ENCODE data around the gene GRID1.
"Not testable (repeated sequence)": the region's sequence is repeated elsewhere in the genome, so short reads cannot be mapped to it uniquely, and the experiment has no call there.

GRID1 gene

DNA sequence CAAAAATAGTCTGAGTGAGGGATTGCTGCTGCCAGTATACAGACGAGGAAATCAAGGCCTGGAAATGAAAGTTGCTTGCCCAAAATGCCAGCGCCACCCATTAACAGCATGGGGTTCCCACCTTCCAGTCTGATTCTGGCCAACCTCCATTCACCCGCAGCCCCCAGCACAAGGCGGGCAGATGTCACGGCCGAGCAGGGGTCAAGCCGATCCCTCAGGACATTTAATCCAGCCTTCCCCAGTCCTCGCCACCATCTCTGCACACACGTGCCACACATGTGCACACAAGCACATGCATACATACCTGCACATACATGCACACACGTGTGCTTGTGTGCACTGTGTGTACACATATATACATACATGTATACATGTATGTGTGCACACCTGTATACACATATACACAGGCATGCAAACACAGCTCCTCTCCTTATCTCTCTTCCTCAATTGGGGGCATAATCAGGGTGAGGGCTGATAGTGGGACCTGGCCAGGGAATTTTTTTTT is 122.9 kb downstream of the GRID1 start:
- peaks cover 16% of the 10 kb centered on the region; the same call in 1 of the 2 replicates for H3K9me3 ChIP-seq (ENCODE audit: insufficient read depth, low read length)

DNA sequence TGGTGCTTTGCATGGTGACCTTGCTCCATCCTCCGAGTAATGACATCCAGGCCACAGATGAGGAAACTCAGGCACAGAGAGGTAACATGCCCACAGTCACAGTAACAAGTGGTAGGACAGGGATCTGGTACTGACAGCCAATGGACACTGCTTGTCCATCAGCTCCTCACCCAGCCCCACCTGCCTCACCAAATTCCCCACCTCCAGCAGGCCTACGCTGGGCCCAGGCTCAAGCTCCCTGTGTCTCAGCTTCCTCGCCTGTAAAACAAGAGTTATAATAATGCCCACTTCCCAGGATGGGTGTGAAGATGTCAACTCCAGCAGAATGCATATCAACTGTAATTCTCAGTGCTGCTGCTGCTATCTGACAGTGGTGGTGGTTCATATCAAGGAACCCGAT is 123.8 kb downstream of the GRID1 start:
- no peak for TF ChIP-seq SUZ12 (IDR thresholded peaks at IDR 0.05; ENCODE audit: extremely low read depth, insufficient read depth, insufficient read length)
- Histone ChIP-seq H3K4me3 (ENCODE audit: insufficient read length, low read depth) (no peak overlapping the region), H3K27me3 (ENCODE audit: insufficient read depth, insufficient read length) (no peaks in the 10 kb centered on the region), H3K36me3 (ENCODE audit: insufficient read depth, insufficient read length, low read length) (no peaks in the 10 kb centered on the region), H3K9ac (ENCODE audit: insufficient read length, low read depth) (no peak overlapping the region), H3K4me1 (ENCODE audit: insufficient read depth, insufficient read length) (no peaks in the 10 kb centered on the region), H3K9me3 (ENCODE audit: insufficient read depth, low read length) (peaks cover 25% of the 10 kb centered on the region; the same call in 1 of the 2 replicates)
- DNase-seq (ENCODE audit: low read depth, low spot score), result no peak

More for the DNA sequence above, 122.9 kb downstream of the GRID1 start:
- DNase-seq (ENCODE audit: low read depth, low spot score), result no peak
- H3K4me3 ChIP-seq (ENCODE audit: insufficient read length, low read depth), result no peak overlapping the region
- H3K9ac ChIP-seq (ENCODE audit: insufficient read length, low read depth), result no peak overlapping the region
- no peaks in the 10 kb centered on the region for H3K36me3 ChIP-seq (ENCODE audit: insufficient read depth, insufficient read length, low read length)
- H3K4me1 ChIP-seq (ENCODE audit: insufficient read depth, insufficient read length), result no peaks in the 10 kb centered on the region
- no peaks in the 10 kb centered on the region for H3K27me3 ChIP-seq (ENCODE audit: insufficient read depth, insufficient read length)
- TF ChIP-seq ZNF274 (IDR thresholded peaks at IDR 0.05; ENCODE audit: low read depth, low read length) (no peak), SUZ12 (IDR thresholded peaks at IDR 0.05; ENCODE audit: extremely low read depth, insufficient read depth, insufficient read length) (no peak), YY1 (IDR thresholded peaks at IDR 0.05; ENCODE audit: insufficient read depth, insufficient read length) (no peak)

DNA sequence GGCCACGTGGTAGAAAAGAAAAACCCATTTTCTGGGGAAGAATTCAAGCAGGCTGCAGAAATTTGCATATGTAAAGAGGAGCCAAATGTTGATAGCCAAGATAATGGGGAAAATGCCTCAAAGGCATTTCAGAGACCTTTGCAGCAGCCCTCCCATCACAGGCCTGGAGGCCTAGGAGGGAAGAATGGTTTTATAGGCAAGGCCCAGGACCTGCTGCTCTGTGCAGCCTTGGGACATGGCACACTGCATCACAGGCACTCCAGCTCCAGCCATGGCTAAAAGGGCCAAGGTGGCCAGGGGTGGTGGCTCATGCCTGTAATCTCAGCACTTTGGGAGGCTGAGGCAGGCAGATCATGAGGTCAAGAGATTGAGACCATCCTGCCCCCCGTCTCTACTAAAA is 128.5 kb downstream of the GRID1 start:
- H3K36me3 ChIP-seq (ENCODE audit: insufficient read depth, insufficient read length, low read length); H3K9ac ChIP-seq (ENCODE audit: insufficient read length, low read depth); H3K27me3 ChIP-seq (ENCODE audit: insufficient read depth, insufficient read length); H3K4me3 ChIP-seq (ENCODE audit: insufficient read length, low read depth); DNase-seq (ENCODE audit: low read depth, low spot score): not testable (repeated sequence)
- peaks cover 11% of the 10 kb centered on the region for H3K4me1 ChIP-seq (ENCODE audit: insufficient read depth, insufficient read length)
- peaks cover 34% of the 10 kb centered on the region; the same call in 1 of the 2 replicates for H3K9me3 ChIP-seq (ENCODE audit: insufficient read depth, low read length)

DNA sequence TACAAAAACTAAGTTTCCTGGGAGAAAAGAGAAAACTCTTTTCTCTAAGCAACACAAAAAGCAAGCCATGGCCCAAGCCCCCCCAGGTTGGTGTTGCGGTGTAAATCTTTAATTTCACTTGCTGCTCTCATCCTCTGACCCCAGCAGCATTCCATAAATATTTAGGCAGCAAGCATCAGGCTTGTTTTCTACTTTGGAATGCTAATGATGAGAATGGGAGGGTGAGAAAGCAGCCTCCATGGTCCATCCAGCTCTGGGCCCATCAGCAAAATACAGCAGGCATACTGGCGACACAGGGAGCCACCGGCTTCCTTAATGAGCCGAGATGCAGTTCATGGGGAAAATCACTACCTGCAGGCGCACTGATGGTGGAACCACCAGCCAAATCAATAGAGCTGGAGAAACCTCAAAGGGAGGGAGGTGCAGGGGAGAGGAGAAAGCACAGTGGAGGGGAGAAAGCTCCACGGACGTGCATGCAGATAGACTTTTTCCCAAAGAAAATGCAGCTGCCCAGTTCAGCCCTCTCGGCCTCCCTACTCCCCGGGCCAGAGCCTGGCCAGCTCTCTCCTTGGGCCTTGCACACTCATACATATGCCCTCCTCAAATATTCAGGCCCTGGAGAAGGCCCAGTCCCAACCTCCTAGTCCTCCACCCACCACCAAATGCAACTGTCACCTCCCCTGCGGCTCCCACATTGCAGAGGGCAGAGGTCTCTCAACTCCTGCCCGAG is 131.9 kb downstream of the GRID1 start:
- H3K9ac ChIP-seq (ENCODE audit: insufficient read length, low read depth), result no peak overlapping the region
- H3K4me1 ChIP-seq (ENCODE audit: insufficient read depth, insufficient read length), result peaks cover 12% of the 10 kb centered on the region
- peaks cover 28% of the 10 kb centered on the region; the same call in 1 of the 2 replicates for H3K9me3 ChIP-seq (ENCODE audit: insufficient read depth, low read length)
- no peak overlapping the region for H3K4me3 ChIP-seq (ENCODE audit: insufficient read length, low read depth)
- no peaks in the 10 kb centered on the region for H3K27me3 ChIP-seq (ENCODE audit: insufficient read depth, insufficient read length)
- TF ChIP-seq ZNF274 (IDR thresholded peaks at IDR 0.05; ENCODE audit: low read depth, low read length) (no peak), YY1 (IDR thresholded peaks at IDR 0.05; ENCODE audit: insufficient read depth, insufficient read length) (no peak), SUZ12 (IDR thresholded peaks at IDR 0.05; ENCODE audit: extremely low read depth, insufficient read depth, insufficient read length) (no peak)
- H3K36me3 ChIP-seq (ENCODE audit: insufficient read depth, insufficient read length, low read length), result no peaks in the 10 kb centered on the region
- no peak for DNase-seq (ENCODE audit: low read depth, low spot score)

DNA sequence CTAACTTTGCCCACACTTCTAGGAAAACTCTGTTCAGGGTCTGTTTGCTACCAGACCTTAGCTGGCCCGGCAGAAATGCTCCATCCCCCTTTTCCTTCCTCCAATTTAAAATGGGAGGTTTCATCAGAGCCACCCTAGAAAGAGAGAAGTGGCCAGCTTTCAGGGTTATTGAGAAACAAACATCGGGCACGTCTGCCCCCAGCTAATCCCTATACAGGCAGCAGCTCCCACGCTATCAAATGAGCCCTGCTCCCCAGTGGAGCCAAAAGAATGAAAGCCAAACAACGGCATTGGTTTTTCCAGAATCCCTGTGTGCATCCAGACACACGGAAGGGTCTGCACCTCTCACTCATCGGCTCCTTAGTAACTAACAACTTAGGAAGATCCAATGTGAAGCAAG is 132.5 kb downstream of the GRID1 start:
- no peaks in the 10 kb centered on the region for H3K27me3 ChIP-seq (ENCODE audit: insufficient read depth, insufficient read length)
- H3K36me3 ChIP-seq (ENCODE audit: insufficient read depth, insufficient read length, low read length), result no peaks in the 10 kb centered on the region
- peaks cover 22% of the 10 kb centered on the region; the same call in 1 of the 2 replicates for H3K9me3 ChIP-seq (ENCODE audit: insufficient read depth, low read length)
- no peak for TF ChIP-seq YY1 (IDR thresholded peaks at IDR 0.05; ENCODE audit: insufficient read depth, insufficient read length)
- TF ChIP-seq SUZ12 (IDR thresholded peaks at IDR 0.05; ENCODE audit: extremely low read depth, insufficient read depth, insufficient read length), result no peak
- no peak for TF ChIP-seq ZNF274 (IDR thresholded peaks at IDR 0.05; ENCODE audit: low read depth, low read length)
- no peak overlapping the region for H3K9ac ChIP-seq (ENCODE audit: insufficient read length, low read depth)
- H3K4me3 ChIP-seq (ENCODE audit: insufficient read length, low read depth), result no peak overlapping the region
- DNase-seq (ENCODE audit: low read depth, low spot score), result no peak
- peaks cover 12% of the 10 kb centered on the region for H3K4me1 ChIP-seq (ENCODE audit: insufficient read depth, insufficient read length)

DNA sequence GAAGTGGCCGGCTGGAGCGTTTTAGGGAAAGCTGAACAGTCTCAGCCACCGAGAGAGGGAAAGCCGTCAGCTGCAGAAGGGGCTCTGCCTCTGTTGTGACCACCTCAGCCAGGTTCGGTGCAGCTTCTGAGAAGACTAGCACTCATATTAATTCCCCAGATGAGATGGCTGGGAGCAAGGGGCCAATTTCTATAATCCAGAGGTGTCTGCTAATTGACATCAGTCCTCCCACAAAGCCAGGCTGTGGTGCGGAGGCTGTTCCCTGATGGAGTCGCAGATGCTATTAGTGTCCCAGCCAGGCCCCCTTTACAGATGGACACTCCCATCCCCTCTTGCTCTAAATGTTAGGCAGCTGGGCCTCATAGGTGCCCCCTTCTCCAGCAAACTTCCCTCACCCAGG is 133.5 kb downstream of the GRID1 start:
- H3K9ac ChIP-seq (ENCODE audit: insufficient read length, low read depth), result peak overlapping the region; percentile 38
- TF ChIP-seq SUZ12 (IDR thresholded peaks at IDR 0.05; ENCODE audit: extremely low read depth, insufficient read depth, insufficient read length) (no peak), YY1 (IDR thresholded peaks at IDR 0.05; ENCODE audit: insufficient read depth, insufficient read length) (no peak), ZNF274 (IDR thresholded peaks at IDR 0.05; ENCODE audit: low read depth, low read length) (no peak)
- no peaks in the 10 kb centered on the region for H3K27me3 ChIP-seq (ENCODE audit: insufficient read depth, insufficient read length)
- peaks cover 12% of the 10 kb centered on the region for H3K4me1 ChIP-seq (ENCODE audit: insufficient read depth, insufficient read length)
- DNase-seq (ENCODE audit: low read depth, low spot score), result no peak
- peaks cover 12% of the 10 kb centered on the region; the same call in 1 of the 2 replicates for H3K9me3 ChIP-seq (ENCODE audit: insufficient read depth, low read length)
- H3K36me3 ChIP-seq (ENCODE audit: insufficient read depth, insufficient read length, low read length), result no peaks in the 10 kb centered on the region
- no peak overlapping the region for H3K4me3 ChIP-seq (ENCODE audit: insufficient read length, low read depth)

DNA sequence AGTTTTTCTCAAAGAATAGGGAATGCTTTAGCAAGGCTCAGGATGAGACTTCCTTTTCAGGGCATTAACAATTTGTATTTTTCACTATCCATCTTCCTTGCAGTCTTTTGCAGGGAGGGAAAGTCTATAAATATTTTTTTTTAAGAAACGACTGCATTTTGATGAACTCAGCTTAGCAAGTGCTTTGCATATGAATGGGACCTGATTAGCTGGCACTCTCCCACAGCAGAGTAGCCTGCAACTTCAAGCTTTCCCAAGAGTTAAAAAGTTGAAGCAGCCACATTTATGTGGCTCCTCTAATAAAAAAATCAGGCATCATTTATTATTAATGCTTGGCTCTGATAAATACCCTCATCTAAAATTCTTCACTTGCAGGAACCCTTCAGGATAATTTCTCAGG is 134.0 kb downstream of the GRID1 start:
- H3K4me1 ChIP-seq (ENCODE audit: insufficient read depth, insufficient read length), result peaks cover 12% of the 10 kb centered on the region
- H3K9me3 ChIP-seq (ENCODE audit: insufficient read depth, low read length), result peaks cover 7% of the 10 kb centered on the region; the same call in 1 of the 2 replicates
- H3K36me3 ChIP-seq (ENCODE audit: insufficient read depth, insufficient read length, low read length), result no peaks in the 10 kb centered on the region
- H3K9ac ChIP-seq (ENCODE audit: insufficient read length, low read depth), result peak overlapping the region; percentile 38
- peak; percentile 40 for DNase-seq (ENCODE audit: low read depth, low spot score)
- no peak overlapping the region for H3K4me3 ChIP-seq (ENCODE audit: insufficient read length, low read depth)
- no peaks in the 10 kb centered on the region for H3K27me3 ChIP-seq (ENCODE audit: insufficient read depth, insufficient read length)
- no peak for TF ChIP-seq ZNF274 (IDR thresholded peaks at IDR 0.05; ENCODE audit: low read depth, low read length)
- no peak for TF ChIP-seq SUZ12 (IDR thresholded peaks at IDR 0.05; ENCODE audit: extremely low read depth, insufficient read depth, insufficient read length)
- no peak for TF ChIP-seq YY1 (IDR thresholded peaks at IDR 0.05; ENCODE audit: insufficient read depth, insufficient read length)
